ENCODE results near the gene CTIF. TPM values are rescaled to one million over a fixed set of nuclear protein-coding genes. Genes with fewer than 3 reads are reported as not detected.
A peak's percentile ranks its signal among the peaks of the same experiment; 100 is the strongest.

The CTIF gene
- total and polyA plus RNA-seq, 12 donors, result 44.5 to 74.1 (median 58.9) TPM

- H3K36me3 ChIP-seq, result no peaks in the 10 kb centered on the region
- peaks cover 19 to 86% (median 73%) of the 10 kb centered on the region in 9 donors for H3K4me1 ChIP-seq
- no peak overlapping the region for H3K4me3 ChIP-seq
- H3K27me3 ChIP-seq, result no peaks in the 10 kb centered on the region
- WGBS, 2 donors, result 71 to 79% methylated on average over 9 of the region's 9 CpGs
- H3K27ac ChIP-seq, result peak overlapping the region in 6 of 10 donors; percentile 82 to 94 (median 88)
- no peak for TF ChIP-seq CTCF (IDR thresholded peaks at IDR 0.05)
- H3K9me3 ChIP-seq, result no peaks in the 10 kb centered on the region
- ATAC-seq (no peak), DNase-seq (no peak)
- intact Hi-C loops (cut with DNase I), result loop anchor here in 4 of 10 donors (5.0 to 10.0 kb wide), 6 partner anchors 43 to 129 kb away; no protein-coding TSS in a partner anchor
Observed at GRCh38 chr18:48844271-48844670, 305.4 kb downstream of the CTIF start.

- H3K36me3 ChIP-seq, result no peaks in the 10 kb centered on the region
- intact Hi-C loops (cut with DNase I), result loop anchor here in 6 of 10 donors (5.0 to 10.0 kb wide), 5 partner anchors 50 to 130 kb away; no protein-coding TSS in a partner anchor
- H3K9me3 ChIP-seq, result no peaks in the 10 kb centered on the region
- H3K4me3 ChIP-seq, result no peak overlapping the region
- H3K4me1 ChIP-seq, result peaks cover 18 to 86% (median 74%) of the 10 kb centered on the region in 9 donors
- WGBS, 2 donors, result 79 to 87% methylated on average over 4 of the region's 4 CpGs
- H3K27ac ChIP-seq, result peak overlapping the region in 2 of 10 donors; percentile 1 to 94
- peak in 1 of 2 donors; percentile 36 for DNase-seq
- TF ChIP-seq CTCF (IDR thresholded peaks at IDR 0.05), result no peak
- H3K27me3 ChIP-seq, result no peaks in the 10 kb centered on the region
- no peak for ATAC-seq
Observed at GRCh38 chr18:48845174-48845573, 306.3 kb downstream of the CTIF start.

- H3K9me3 ChIP-seq, result no peaks in the 10 kb centered on the region
- H3K4me3 ChIP-seq, result no peak overlapping the region
- WGBS, 2 donors, result 98% methylated on average over 2 of the region's 2 CpGs
- no peaks in the 10 kb centered on the region for H3K36me3 ChIP-seq
- no peaks in the 10 kb centered on the region for H3K27me3 ChIP-seq
- H3K27ac ChIP-seq, result peak overlapping the region in 1 of 10 donors; percentile 81
- intact Hi-C loops (cut with DNase I), result loop anchor here in 6 of 10 donors (5.0 to 10.0 kb wide), 5 partner anchors 52 to 132 kb away; no protein-coding TSS in a partner anchor
- peaks cover 30 to 86% (median 74%) of the 10 kb centered on the region in 9 donors for H3K4me1 ChIP-seq
- DNase-seq (no peak), ATAC-seq (no peak)
- TF ChIP-seq CTCF (IDR thresholded peaks at IDR 0.05), result no peak
Observed at GRCh38 chr18:48846423-48846932, 307.6 kb downstream of the CTIF start.

- DNase-seq (no peak), ATAC-seq (peak in 2 of 8 donors; percentile 6 to 9)
- Histone ChIP-seq H3K27me3 (no peaks in the 10 kb centered on the region), H3K27ac (peak overlapping the region; percentile 23 to 92 (median 71)), H3K9me3 (no peaks in the 10 kb centered on the region), H3K4me1 (peaks cover 32 to 86% (median 74%) of the 10 kb centered on the region in 9 donors), H3K4me3 (no peak overlapping the region), H3K36me3 (no peaks in the 10 kb centered on the region)
- intact Hi-C loops (cut with DNase I), result loop anchor here in 6 of 10 donors (5.0 to 10.0 kb wide), 5 partner anchors 53 to 133 kb away; no protein-coding TSS in a partner anchor
- WGBS, 2 donors, result 77 to 82% methylated on average over 11 of the region's 11 CpGs
- TF ChIP-seq CTCF (IDR thresholded peaks at IDR 0.05), result no peak
Observed at GRCh38 chr18:48847807-48848486, 309.1 kb downstream of the CTIF start.

Data from heart right ventricle (tissue), 16 donors.